ENCODE measurements around the gene TMEM232. TPM values are rescaled to one million over a fixed set of nuclear protein-coding genes. Genes with fewer than 3 reads are reported as not detected.
"Not testable (repeated sequence)": the region's sequence is repeated elsewhere in the genome, so short reads cannot be mapped to it uniquely, and the experiment has no call there.

The TMEM232 gene
- total RNA-seq, 4 donors from 2014 or later: 0.82 TPM; not detected in 3

- no peak overlapping the region for H3K27ac ChIP-seq
- intact Hi-C loops (cut with DNase I; ENCODE audit: low total_unique reads) (loop anchor here (5.0 to 10.0 kb wide), 4 partner anchors 1021 to 1992 kb away; partner anchors contain the start of genes FER and NREP), in situ Hi-C loops (cut with MboI; ENCODE audit: low sequenced_read_pairs in 4 of 4) (loop anchor here in 1 of 4 donors (25.0 kb wide), 2 partner anchors 351 to 1426 kb away; partner anchors contain the start of gene WDR36)
- H3K27me3 ChIP-seq: peaks cover 0 to 2% (median 0%) of the 10 kb centered on the region in 3 donors
- no peaks in the 10 kb centered on the region for H3K9me3 ChIP-seq
- ATAC-seq (no peak), DNase-seq (no peak)
- H3K4me1 ChIP-seq: peaks cover 10 to 16% of the 10 kb centered on the region in 2 donors
- no peaks in the 10 kb centered on the region for H3K36me3 ChIP-seq
- no peak overlapping the region for H3K4me3 ChIP-seq
- TF ChIP-seq CTCF (IDR thresholded peaks at IDR 0.05 in 4 of 5, conservative IDR thresholded peaks at IDR 0.05 in 1 of 5) (no peak), POLR2A (IDR thresholded peaks at IDR 0.05) (no peak)
Measured at GRCh38 chr5:110736753-110737152, 10.3 kb upstream of the TMEM232 start.

- in situ Hi-C loops (cut with MboI; ENCODE audit: low sequenced_read_pairs in 4 of 4): loop anchor here in 1 of 4 donors (25.0 kb wide), 2 partner anchors 352 to 1427 kb away; partner anchors contain the start of gene WDR36
- intact Hi-C loops (cut with DNase I; ENCODE audit: low total_unique reads): loop anchor here (5.0 to 10.0 kb wide), 4 partner anchors 1022 to 1991 kb away; partner anchors contain the start of genes FER and NREP
- H3K9me3 ChIP-seq: no peaks in the 10 kb centered on the region
- DNase-seq (no peak), ATAC-seq (no peak)
- H3K4me3 ChIP-seq: no peak overlapping the region
- no peak overlapping the region for H3K27ac ChIP-seq
- peaks cover 10 to 16% of the 10 kb centered on the region in 2 donors for H3K4me1 ChIP-seq
- H3K36me3 ChIP-seq: no peaks in the 10 kb centered on the region
- peaks cover 0 to 2% (median 0%) of the 10 kb centered on the region in 3 donors for H3K27me3 ChIP-seq
- TF ChIP-seq CTCF (IDR thresholded peaks at IDR 0.05 in 4 of 5, conservative IDR thresholded peaks at IDR 0.05 in 1 of 5): no peak
- TF ChIP-seq POLR2A (IDR thresholded peaks at IDR 0.05): no peak
Measured at GRCh38 chr5:110735556-110735955, 9.1 kb upstream of the TMEM232 start.

- H3K4me3 ChIP-seq: no peak overlapping the region
- H3K27ac ChIP-seq: no peak overlapping the region
- H3K9me3 ChIP-seq: no peaks in the 10 kb centered on the region
- DNase-seq: no peak
- H3K36me3 ChIP-seq: no peaks in the 10 kb centered on the region
- peaks cover 0 to 5% of the 10 kb centered on the region in 2 donors for H3K4me1 ChIP-seq
- no peak for TF ChIP-seq CTCF (IDR thresholded peaks at IDR 0.05 in 4 of 5, conservative IDR thresholded peaks at IDR 0.05 in 1 of 5)
- TF ChIP-seq POLR2A (IDR thresholded peaks at IDR 0.05): no peak
- intact Hi-C loops (cut with DNase I; ENCODE audit: low total_unique reads) (loop anchor here (10.0 kb wide), 2 partner anchors 1039 to 1989 kb away; partner anchors contain the start of gene FER), in situ Hi-C loops (cut with MboI; ENCODE audit: low sequenced_read_pairs in 4 of 4) (loop anchor here in 1 of 4 donors (25.0 kb wide), 2 partner anchors 353 to 1428 kb away; partner anchors contain the start of gene WDR36)
- no peak for ATAC-seq
- peaks cover 0 to 2% (median 0%) of the 10 kb centered on the region in 3 donors for H3K27me3 ChIP-seq
Measured at GRCh38 chr5:110734101-110734500, 7.6 kb upstream of the TMEM232 start.

- intact Hi-C loops (cut with DNase I; ENCODE audit: low total_unique reads): loop anchor here (10.0 kb wide), 2 partner anchors 1037 to 1987 kb away; partner anchors contain the start of gene FER
- not testable (repeated sequence) for H3K27me3 ChIP-seq, ATAC-seq
Measured at GRCh38 chr5:110731499-110731898, 5.0 kb upstream of the TMEM232 start.

GRCh38 chr5:110727025-110727314 is 499 bp upstream of the TMEM232 start:
- TF ChIP-seq POLR2A (IDR thresholded peaks at IDR 0.05) (no peak), CTCF (IDR thresholded peaks at IDR 0.05 in 4 of 5, conservative IDR thresholded peaks at IDR 0.05 in 1 of 5) (no peak)
- Histone ChIP-seq H3K36me3 (no peaks in the 10 kb centered on the region), H3K4me3 (peak overlapping the region; percentile 35 to 52 (median 46)), H3K9me3 (no peaks in the 10 kb centered on the region), H3K27ac (peak overlapping the region in 2 of 4 donors; percentile 9 to 27), H3K4me1 (no peaks in the 10 kb centered on the region), H3K27me3 (no peaks in the 10 kb centered on the region)
- intact Hi-C loops (cut with DNase I; ENCODE audit: low total_unique reads) (no loop called here), in situ Hi-C loops (cut with MboI; ENCODE audit: low sequenced_read_pairs in 4 of 4) (loop anchor here in 1 of 4 donors (25.0 kb wide), 2 partner anchors 360 to 1435 kb away; partner anchors contain the start of gene WDR36)
- ATAC-seq (peak; percentile 42 to 55), DNase-seq (no peak)

More at GRCh38 chr5:110731499-110731898, 5.0 kb upstream of the TMEM232 start:
- in situ Hi-C loops (cut with MboI; ENCODE audit: low sequenced_read_pairs in 4 of 4): loop anchor here in 1 of 4 donors (25.0 kb wide), 2 partner anchors 356 to 1431 kb away; partner anchors contain the start of gene WDR36
- H3K9me3 ChIP-seq, H3K4me1 ChIP-seq, H3K27ac ChIP-seq, H3K4me3 ChIP-seq, DNase-seq, H3K36me3 ChIP-seq: not testable (repeated sequence)
